Keratinocyte (primary cell): ENCODE results near the gene C10orf67.

ENCODE experiments used
- CTCF ChIP-seq, 3 experiments: IDR thresholded peaks in 1 of 3; conservative IDR thresholded peaks in 1 of 3; optimal IDR thresholded peaks in 1 of 3; 2 replicates in 2 of 3; 3 replicates in 1 of 3; pipeline versions ENCODE3 to v1.5.1; 2011; ENCODE audit warnings: low read length in 3 of 3, mild to moderate bottlenecking in 3 of 3, moderate library complexity in 2 of 3, control low read depth in 1 of 3, inconsistent platforms in 1 of 3; ENCODE audit not compliant: insufficient read depth in 2 of 3; ENCODE audit errors: extremely low read depth in 1 of 3
- EZH2 ChIP-seq: IDR thresholded peaks from one replicate; pipeline ENCODE4 v1.6.1; 2012; ENCODE audit warnings: inconsistent platforms, mild to moderate bottlenecking, low read length, moderate library complexity

- TF ChIP-seq CTCF (optimal IDR thresholded peaks at IDR 0.05 in 1 of 3, IDR thresholded peaks at IDR 0.05 in 1 of 3, conservative IDR thresholded peaks at IDR 0.05 in 1 of 3; ENCODE audit: extremely low read depth in 1 of 3, insufficient read depth in 2 of 3, low read length in 3 of 3) (no peak), EZH2 (no peak)
These were observed 86.1 kb downstream of the C10orf67 start for GRCh38 chr10:23258516-23258915.
